NCI-H524 (cell line): ENCODE measurements around the gene ITGA5.
"Not testable (repeated sequence)": the region's sequence is repeated elsewhere in the genome, so short reads cannot be mapped to it uniquely, and the experiment has no call there.

Source experiments
- DNase-seq, 2 experiments: peaks; one replicate each; lab custom pipeline; 2025; lab: John Stamatoyannopoulos, UW

Gene ITGA5

GRCh38 chr12:54371328-54372112 lies 47.5 kb downstream of the ITGA5 start:
- DNase-seq = peak in 1 of 2 experiments; percentile 14

- no peak for DNase-seq
Measured at GRCh38 chr12:54370171-54370730, 48.8 kb downstream of the ITGA5 start.

GRCh38 chr12:54369597-54370131 lies 49.4 kb downstream of the ITGA5 start:
- DNase-seq = no peak

DNA sequence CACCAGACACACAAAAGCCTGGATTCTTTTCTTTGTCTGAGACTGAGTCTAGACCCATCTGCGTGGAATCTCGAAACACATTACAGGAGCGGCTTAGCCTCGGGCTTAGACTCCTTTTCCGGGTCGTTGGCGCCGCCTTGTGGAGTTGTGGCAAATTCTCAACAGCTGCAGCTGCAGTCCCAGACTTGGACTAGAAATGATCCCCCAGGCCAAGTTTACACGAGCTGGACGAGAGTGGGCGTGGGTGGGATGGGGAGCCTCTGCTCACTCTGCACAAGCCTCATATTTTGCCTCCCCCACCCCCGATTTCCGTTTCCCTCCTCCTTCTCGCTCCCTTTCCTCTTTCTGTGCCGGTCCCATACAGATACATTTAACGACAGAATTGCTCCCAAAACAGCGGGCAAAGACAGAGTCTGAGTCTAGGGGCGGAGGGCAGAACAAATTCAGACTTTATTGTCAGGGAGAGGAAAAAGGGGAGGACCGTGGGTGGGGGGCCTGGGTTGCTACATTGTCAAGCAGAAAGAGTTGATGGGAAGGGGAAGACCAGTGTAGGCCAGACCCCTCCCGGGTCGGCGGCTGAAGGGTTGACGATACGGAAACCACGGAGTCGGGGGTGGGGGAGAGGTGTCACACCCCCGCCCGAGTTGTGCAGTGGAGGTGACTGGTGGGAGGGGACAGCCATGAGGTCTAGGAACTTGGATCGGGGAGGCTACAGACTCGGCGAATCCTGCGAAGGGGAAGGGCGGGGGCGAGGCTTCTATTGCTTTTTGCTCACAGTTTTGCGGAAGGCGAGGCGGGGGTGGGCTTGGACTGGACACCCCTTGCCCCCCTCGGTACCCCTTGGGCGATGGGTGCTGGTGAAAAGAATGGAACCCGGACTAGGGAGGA lies 50.1 kb downstream of the ITGA5 start:
- peak; percentile 57 to 82 for DNase-seq

GRCh38 chr12:54368025-54368708 lies 50.9 kb downstream of the ITGA5 start:
- no peak for DNase-seq

DNA sequence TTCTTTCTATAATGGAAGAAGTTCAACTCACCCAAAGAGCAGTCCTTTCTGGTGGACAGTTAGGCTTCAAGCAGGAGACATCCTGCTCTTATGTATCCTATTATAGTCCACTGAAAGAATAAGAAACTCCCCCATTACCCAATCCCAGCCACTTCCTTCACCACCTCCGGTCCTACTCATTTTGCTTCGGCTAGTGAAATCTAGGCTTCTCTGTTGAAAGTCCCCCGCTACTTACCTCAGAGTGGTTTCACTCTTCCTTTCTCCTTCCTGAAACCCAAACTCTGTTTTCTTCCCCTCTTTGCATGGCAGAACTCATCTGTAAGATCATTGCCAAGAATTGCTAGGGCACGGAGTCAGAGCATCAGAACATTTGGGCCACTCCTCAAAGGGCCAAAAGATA lies 54.7 kb downstream of the ITGA5 start, which contains the start of gene GPR84:
Gene GPR84 (minus strand): TSS at position 74 of the 400 bp plus-strand sequence. CDS start 635 bp downstream, outside the sequence.
- no peak for DNase-seq

DNA sequence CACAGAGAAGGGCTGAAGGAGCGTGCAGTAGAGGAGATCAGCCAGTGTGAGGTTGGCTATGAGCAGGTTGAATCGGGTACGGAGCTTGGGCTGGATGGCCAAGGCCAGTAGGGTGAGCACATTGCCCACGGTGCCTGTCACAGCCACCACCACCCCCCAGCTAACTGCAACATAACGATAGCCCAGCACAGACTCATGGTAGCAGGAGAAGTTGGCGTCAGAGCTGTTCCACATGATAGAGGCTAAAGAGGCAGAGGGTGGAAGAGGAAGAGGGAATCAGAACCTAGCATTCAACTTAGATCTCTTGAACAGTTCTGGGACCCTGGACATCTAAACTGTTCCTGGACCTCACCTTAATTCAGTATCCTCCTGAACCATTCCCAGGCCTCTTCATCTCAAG lies 55.4 kb downstream of the ITGA5 start:
- DNase-seq = no peak

DNA sequence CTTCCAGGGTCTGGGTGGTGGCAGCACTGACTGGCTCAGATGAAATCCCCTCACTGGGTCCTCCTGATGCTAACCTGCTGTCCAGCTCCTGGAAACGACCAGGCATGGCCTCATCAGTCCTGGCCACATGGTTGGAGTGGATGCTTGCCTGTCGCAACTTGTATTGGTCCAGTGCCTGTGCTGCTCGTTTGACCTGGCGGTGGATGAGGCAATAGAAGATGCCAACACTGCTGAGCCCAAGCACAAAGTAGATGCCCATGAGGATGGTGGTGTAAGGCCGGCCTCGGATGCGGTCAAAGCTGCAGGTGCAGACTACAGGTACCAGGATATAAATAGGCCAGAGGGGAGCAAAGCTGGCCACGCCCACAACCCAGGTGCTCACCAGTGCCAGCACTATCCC lies 56.0 kb downstream of the ITGA5 start:
- no peak for DNase-seq

DNA sequence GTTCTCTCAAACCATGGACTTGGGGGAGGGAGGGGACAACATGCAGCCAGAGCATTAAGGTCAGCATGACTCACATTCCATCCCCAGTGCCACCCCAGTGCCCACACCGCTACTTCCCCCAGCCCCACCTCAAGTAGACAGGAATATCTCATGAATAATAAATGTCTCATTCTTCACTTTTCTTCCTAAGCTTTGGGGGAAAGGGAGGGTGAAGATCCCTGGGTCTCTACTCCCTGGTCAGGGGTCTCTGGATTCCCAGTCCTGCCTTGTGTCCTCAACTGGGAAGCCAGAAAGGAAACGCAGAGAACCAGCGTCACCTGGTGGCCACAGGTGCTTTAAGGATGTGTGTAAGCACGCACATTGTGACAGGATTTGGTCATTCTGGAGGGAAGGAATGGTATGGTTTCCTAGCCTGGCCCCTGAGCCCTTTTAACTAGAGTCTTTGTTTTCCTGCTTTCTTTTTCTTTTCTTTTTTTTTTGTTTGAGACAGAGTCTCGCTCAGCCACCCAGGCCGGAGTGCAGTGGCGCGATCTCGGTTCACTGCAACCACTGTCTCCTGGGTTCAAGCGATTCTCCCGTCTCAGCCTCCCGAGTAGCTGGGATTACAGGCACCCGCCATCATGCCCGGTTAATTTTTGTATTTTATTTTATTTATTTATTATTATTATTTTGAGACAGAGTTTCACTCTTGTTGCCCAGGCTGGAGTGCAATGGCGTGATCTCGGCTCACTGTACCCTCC lies 58.2 kb downstream of the ITGA5 start:
- peak; percentile 71 to 83 for DNase-seq

- no peak for DNase-seq
Measured at GRCh38 chr12:54359762-54360351, 59.2 kb downstream of the ITGA5 start.

DNA sequence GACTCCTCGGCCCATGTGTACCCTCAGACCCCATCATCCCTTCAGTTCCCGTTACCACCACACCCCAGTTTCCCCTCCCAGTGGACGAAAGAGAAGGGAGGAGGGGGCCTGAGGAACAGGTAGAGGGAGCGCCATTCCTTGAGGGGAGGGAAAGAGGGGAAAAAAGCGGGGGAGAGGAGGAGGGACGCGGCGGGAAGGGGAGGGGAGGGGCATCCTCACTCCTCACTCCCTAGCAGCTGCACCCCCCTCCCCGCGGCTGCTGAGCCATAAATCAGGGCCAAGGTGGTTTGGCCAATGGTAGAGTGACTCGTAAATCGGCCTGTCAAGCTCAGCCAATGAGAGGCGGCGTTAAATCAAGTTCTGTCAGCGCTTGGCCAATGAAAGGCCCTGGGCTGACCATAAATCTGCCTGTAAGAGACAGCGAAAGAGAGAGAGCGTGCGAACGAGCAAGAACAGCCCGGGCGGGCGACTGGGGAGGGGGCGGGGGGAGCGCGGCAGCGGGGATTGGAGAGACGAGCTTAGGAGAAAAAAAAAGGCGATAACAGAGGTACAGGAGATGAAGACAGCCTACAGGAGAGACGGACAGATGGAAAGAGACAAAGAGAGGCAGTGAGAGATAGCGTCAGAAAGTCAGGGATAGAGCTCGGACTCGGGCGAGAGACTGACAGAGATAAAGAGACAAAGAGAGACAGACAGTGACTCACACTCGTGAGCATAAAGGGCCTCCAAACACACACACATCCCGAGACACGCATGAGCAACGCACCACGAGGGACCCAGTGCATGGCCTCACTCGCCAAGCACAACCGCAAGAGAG lies 59.9 kb downstream of the ITGA5 start:
- DNase-seq = peak; percentile 99

GRCh38 chr12:54358191-54358944 lies 60.7 kb downstream of the ITGA5 start:
- peak in 1 of 2 experiments; percentile 37 for DNase-seq

GRCh38 chr12:54357506-54358190 lies 61.4 kb downstream of the ITGA5 start:
- no peak for DNase-seq

DNA sequence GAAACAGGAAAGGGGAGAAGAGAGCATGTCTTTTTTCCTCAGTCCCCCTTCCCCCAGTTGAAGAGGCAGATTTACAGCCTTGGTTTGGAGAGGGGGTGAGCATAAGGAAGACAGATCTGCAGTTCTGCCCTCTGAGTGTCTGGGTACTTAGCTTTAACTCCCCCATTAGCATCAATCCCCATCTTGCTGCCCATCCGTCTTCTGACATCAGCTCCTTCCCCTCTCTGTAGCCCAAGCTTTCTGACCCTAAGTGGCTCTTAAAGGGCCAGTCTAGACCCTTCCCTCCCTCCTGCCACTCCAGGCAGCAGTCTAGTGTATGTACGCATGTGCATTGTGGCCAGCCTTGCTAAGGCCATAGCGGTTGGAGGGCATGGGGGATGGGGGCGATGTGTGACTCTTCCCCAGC lies 62.1 kb downstream of the ITGA5 start:
- peak; percentile 29 to 68 for DNase-seq

DNA sequence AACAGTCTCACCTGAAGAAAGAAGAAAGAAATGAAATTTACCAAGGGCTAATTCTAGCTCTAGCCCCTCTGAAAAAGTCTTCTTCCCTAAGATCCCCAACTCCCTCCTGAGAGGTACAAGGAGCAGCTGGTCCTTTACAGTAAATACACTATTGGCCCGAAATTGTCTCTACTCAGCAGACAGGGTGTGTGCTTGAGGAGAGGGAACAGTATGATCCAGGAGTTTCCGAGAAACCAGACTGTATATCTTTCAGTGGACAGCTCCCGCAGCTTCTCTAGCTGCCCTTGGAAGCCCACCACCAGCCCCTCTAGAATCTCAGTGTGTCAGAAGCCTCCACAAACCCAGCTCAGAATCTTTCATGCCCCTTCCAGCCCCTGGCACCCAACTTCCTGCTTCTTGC lies 62.8 kb downstream of the ITGA5 start:
- DNase-seq = no peak

DNA sequence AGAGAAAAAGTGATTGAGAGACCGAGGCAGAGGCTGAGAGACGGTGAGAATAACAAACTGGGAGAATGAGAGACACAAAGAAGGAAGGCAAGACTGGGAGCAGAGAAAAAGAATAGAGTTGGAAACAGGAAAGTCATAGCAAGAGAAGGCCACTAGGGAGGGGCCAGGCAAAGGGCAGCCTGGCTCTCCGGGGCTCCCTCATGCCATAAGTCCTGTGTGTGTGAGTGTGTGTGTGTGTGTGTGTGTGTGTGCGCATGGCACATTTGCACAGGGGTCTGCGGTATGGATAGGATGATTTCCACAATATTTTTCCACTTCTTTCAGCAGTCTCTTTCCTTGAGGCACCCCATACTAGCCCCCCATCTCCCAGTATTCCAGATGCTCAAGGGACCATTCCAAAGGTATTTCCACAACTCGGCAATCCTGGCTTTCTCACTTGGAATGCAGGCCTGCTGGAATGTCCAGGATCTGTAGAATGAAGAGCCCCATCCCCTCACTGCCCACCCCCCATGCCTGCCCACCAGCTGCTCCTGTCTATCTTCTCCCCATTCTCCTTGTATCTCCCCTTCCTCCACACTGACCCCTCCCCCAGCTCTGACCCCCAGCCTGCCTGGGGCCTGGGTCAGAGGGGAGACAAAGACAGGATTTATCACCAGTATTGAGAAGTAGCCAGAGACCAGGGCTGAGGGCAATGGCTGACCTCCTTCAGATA lies 63.8 kb downstream of the ITGA5 start:
- DNase-seq = no peak

DNA sequence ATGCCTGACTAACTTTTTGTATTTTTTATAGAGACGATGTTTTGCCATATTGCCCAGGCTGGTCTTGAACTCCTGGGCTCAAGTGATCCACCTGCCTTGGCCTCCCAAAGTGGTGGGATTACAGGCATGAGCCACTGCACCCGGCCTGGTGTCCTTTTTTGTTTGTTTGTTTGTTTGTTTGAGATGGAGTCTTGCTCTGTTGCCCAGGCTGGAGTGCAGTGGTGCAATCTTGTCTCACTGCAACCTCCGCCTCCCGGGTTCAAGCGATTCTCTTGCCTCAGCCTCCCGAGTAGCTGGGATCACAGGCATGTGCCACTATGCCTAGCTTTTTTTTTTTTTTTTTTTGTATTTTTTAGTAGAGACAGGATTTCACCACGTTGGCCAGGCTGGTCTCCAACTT lies 64.8 kb downstream of the ITGA5 start:
- not testable (repeated sequence) for DNase-seq
